HEK293 (cell line): ENCODE data around the gene SSBP2.

Source experiments
- CTCF ChIA-PET: fragments of 350-600 bp; formaldehyde crosslinking; extraction: SDS; loops from one replicate; lab custom pipeline; 2021; ENCODE audit warnings: antibody characterized with exemption; lab: Yijun Ruan, JAX
- POLR2A ChIA-PET: fragments of 300-600 bp; formaldehyde crosslinking; extraction: SDS; loops from one replicate; lab custom pipeline; 2020; ENCODE audit warnings: antibody characterized with exemption, inconsistent platforms; lab: Yijun Ruan, JAX
- H3K27ac ChIP-seq: fragments of 200-500 bp; sonication (Bioruptor generic); 2 replicates; pipeline ENCODE4 v1.5.1; 2014; ENCODE audit warnings: low read depth, low read length, control low read depth, inconsistent platforms; ENCODE audit errors: extremely low read depth
- H3K36me3 ChIP-seq, 2 experiments: fragments of 200-500 bp in 1 of 2; sonication (Bioruptor generic) in 1 of 2; 1 replicate in 1 of 2; 2 replicates in 1 of 2; pipeline ENCODE4 v1.5.1; 2014 to 2017; ENCODE audit warnings: inconsistent platforms in 2 of 2, low read length in 2 of 2; ENCODE audit not compliant: control insufficient read depth in 2 of 2, insufficient read depth in 1 of 2
- H3K4me1 ChIP-seq: fragments of 200-500 bp; sonication (Bioruptor generic); 2 replicates; pipeline ENCODE4 v1.5.1; 2014; ENCODE audit warnings: mild to moderate bottlenecking, low read length, inconsistent platforms; ENCODE audit not compliant: control insufficient read depth, insufficient read depth
- H3K4me3 ChIP-seq: 2 replicates; pipeline ENCODE4 v1.5.1; 2011; ENCODE audit warnings: low read depth, mild to moderate bottlenecking, control low read depth, low read length, moderate library complexity
- H3K9me3 ChIP-seq: fragments of 200-500 bp; sonication (Bioruptor generic); 2 replicates; pipeline ENCODE4 v1.5.1; 2014; ENCODE audit warnings: low read depth, low read length, inconsistent platforms; ENCODE audit not compliant: control insufficient read depth, insufficient read depth
- BCL11B ChIP-seq: fragments of 450-650 bp; formaldehyde crosslinking; IDR thresholded peaks from 2 replicates; pipeline ENCODE4 v1.5.1; 2016; ENCODE audit warnings: low read depth, missing biosample characterization, missing genetic modification characterization
- FEZF1 ChIP-seq: fragments of 450-650 bp; formaldehyde crosslinking; IDR thresholded peaks from 2 replicates; pipeline ENCODE4 v1.5.1; 2016; ENCODE audit warnings: missing biosample characterization, missing genetic modification characterization
- HOXC10 ChIP-seq: sonication (generic); formaldehyde crosslinking; IDR thresholded peaks from 2 replicates; pipeline ENCODE4 v1.8.1; 2023; ENCODE audit warnings: mild to moderate bottlenecking, missing genetic modification reagents
- SETDB1 ChIP-seq: IDR thresholded peaks from one replicate; pipeline ENCODE4 v1.6.1; 2017; ENCODE audit warnings: mild to moderate bottlenecking, low read length, moderate library complexity, mixed read lengths; ENCODE audit not compliant: insufficient read length
- TRIM28 ChIP-seq: IDR thresholded peaks from 2 replicates; pipeline ENCODE4 v1.6.1; 2011; ENCODE audit warnings: low read length, control low read depth, borderline replicate concordance
- ZBTB26 ChIP-seq: fragments of 450-650 bp; formaldehyde crosslinking; optimal IDR thresholded peaks from 2 replicates; pipeline ENCODE3; 2016; ENCODE audit warnings: missing biosample characterization, mild to moderate bottlenecking, missing genetic modification characterization
- ZEB2 ChIP-seq: fragments of 450-650 bp; formaldehyde crosslinking; IDR thresholded peaks from 2 replicates; pipeline ENCODE4 v1.5.1; 2016; ENCODE audit warnings: missing biosample characterization, missing genetic modification characterization
- ZFP41 ChIP-seq: fragments of 450-650 bp; formaldehyde crosslinking; IDR thresholded peaks from 2 replicates; pipeline ENCODE4 v1.5.1; 2016; ENCODE audit warnings: missing biosample characterization, missing genetic modification characterization, borderline replicate concordance
- ZIC2 ChIP-seq: fragments of 450-650 bp; formaldehyde crosslinking; IDR thresholded peaks from 2 replicates; pipeline ENCODE4 v1.5.1; 2016; ENCODE audit warnings: missing biosample characterization, missing genetic modification characterization
- ZNF10 ChIP-seq: fragments of 450-650 bp; formaldehyde crosslinking; IDR thresholded peaks from 2 replicates; pipeline ENCODE4 v1.5.1; 2017; ENCODE audit warnings: missing biosample characterization, missing genetic modification characterization
- ZNF114 ChIP-seq: fragments of 450-650 bp; formaldehyde crosslinking; IDR thresholded peaks from 2 replicates; pipeline ENCODE4 v1.5.0; 2017; ENCODE audit warnings: missing biosample characterization, missing genetic modification characterization
- ZNF140 ChIP-seq: fragments of 450-650 bp; formaldehyde crosslinking; IDR thresholded peaks from 2 replicates; pipeline ENCODE4 v1.5.1; 2016; ENCODE audit warnings: missing biosample characterization, missing genetic modification characterization
- ZNF157 ChIP-seq: fragments of 450-650 bp; formaldehyde crosslinking; IDR thresholded peaks from 2 replicates; pipeline ENCODE4 v1.5.1; 2016; ENCODE audit warnings: missing biosample characterization, missing genetic modification characterization
- ZNF16 ChIP-seq: fragments of 450-650 bp; formaldehyde crosslinking; IDR thresholded peaks from 2 replicates; pipeline ENCODE4 v1.5.1; 2016; ENCODE audit warnings: low read depth, missing biosample characterization, missing genetic modification characterization
- ZNF2 ChIP-seq: fragments of 450-650 bp; formaldehyde crosslinking; IDR thresholded peaks from 2 replicates; pipeline ENCODE4 v1.5.1; 2016; ENCODE audit warnings: missing biosample characterization, missing genetic modification characterization
- ZNF23 ChIP-seq: fragments of 450-650 bp; formaldehyde crosslinking; IDR thresholded peaks from 2 replicates; pipeline ENCODE4 v1.5.1; 2016; ENCODE audit warnings: missing biosample characterization, missing genetic modification characterization, borderline replicate concordance
- ZNF292 ChIP-seq: fragments of 450-650 bp; formaldehyde crosslinking; IDR thresholded peaks from 2 replicates; pipeline ENCODE4 v1.5.1; 2016; ENCODE audit warnings: low read depth, missing biosample characterization, missing genetic modification characterization, borderline replicate concordance
- ZNF324 ChIP-seq: fragments of 450-650 bp; formaldehyde crosslinking; IDR thresholded peaks from 2 replicates; pipeline ENCODE4 v1.5.1; 2016; ENCODE audit warnings: missing biosample characterization, missing genetic modification characterization
- ZNF433 ChIP-seq: fragments of 450-650 bp; formaldehyde crosslinking; IDR thresholded peaks from 2 replicates; pipeline ENCODE4 v1.5.1; 2016; ENCODE audit warnings: missing biosample characterization, missing genetic modification characterization, low read depth
- ZNF449 ChIP-seq: fragments of 450-650 bp; formaldehyde crosslinking; IDR thresholded peaks from 2 replicates; pipeline ENCODE4 v1.5.1; 2017; ENCODE audit warnings: missing biosample characterization, mild to moderate bottlenecking, missing genetic modification characterization, moderate library complexity
- ZNF521 ChIP-seq: fragments of 450-650 bp; formaldehyde crosslinking; IDR thresholded peaks from 2 replicates; pipeline ENCODE4 v1.5.1; 2017; ENCODE audit warnings: missing biosample characterization, mild to moderate bottlenecking, missing genetic modification characterization
- ZNF600 ChIP-seq: fragments of 450-650 bp; formaldehyde crosslinking; IDR thresholded peaks from 2 replicates; pipeline ENCODE4 v1.5.1; 2016; ENCODE audit warnings: missing biosample characterization, missing genetic modification characterization
- ZNF624 ChIP-seq: fragments of 450-650 bp; formaldehyde crosslinking; IDR thresholded peaks from 2 replicates; pipeline ENCODE4 v1.5.1; 2017; ENCODE audit warnings: missing biosample characterization, missing genetic modification characterization
- ZNF626 ChIP-seq: fragments of 450-650 bp; sonication (Bioruptor Pico); formaldehyde crosslinking; IDR thresholded peaks from 2 replicates; pipeline ENCODE4 v1.5.1; 2018; ENCODE audit warnings: missing biosample characterization, missing genetic modification characterization, inconsistent platforms
- ZNF629 ChIP-seq: fragments of 450-650 bp; formaldehyde crosslinking; IDR thresholded peaks from 2 replicates; pipeline ENCODE4 v1.5.1; 2017; ENCODE audit warnings: missing biosample characterization, missing genetic modification characterization
- ZNF701 ChIP-seq: fragments of 450-650 bp; formaldehyde crosslinking; IDR thresholded peaks from 2 replicates; pipeline ENCODE4 v1.5.1; 2016; ENCODE audit warnings: missing biosample characterization, missing genetic modification characterization
- ZNF76 ChIP-seq: fragments of 450-650 bp; formaldehyde crosslinking; IDR thresholded peaks from 2 replicates; pipeline ENCODE4; 2016; ENCODE audit warnings: low read depth, missing biosample characterization, missing genetic modification characterization, borderline replicate concordance
- ZNF776 ChIP-seq: fragments of 450-650 bp; formaldehyde crosslinking; IDR thresholded peaks from 2 replicates; pipeline ENCODE4 v1.5.0; 2017; ENCODE audit warnings: missing biosample characterization, missing genetic modification characterization, borderline replicate concordance
- ZSCAN30 ChIP-seq: fragments of 450-650 bp; IDR thresholded peaks from 2 replicates; pipeline ENCODE4 v1.5.1; 2018; ENCODE audit warnings: missing biosample characterization, mild to moderate bottlenecking, missing genetic modification characterization, moderate library complexity
- ZXDB ChIP-seq: fragments of 450-650 bp; formaldehyde crosslinking; IDR thresholded peaks from 2 replicates; pipeline ENCODE4 v1.5.1; 2016; ENCODE audit warnings: missing biosample characterization, missing genetic modification characterization
- TF ChIP-seq, protein P1 (sequence below): fragments of 450-650 bp; formaldehyde crosslinking; IDR thresholded peaks from 2 replicates; pipeline ENCODE4 v1.5.1; 2016; ENCODE audit warnings: missing biosample characterization, missing genetic modification characterization
- TF ChIP-seq, protein P2 (sequence below): fragments of 450-650 bp; formaldehyde crosslinking; IDR thresholded peaks from 2 replicates; pipeline ENCODE4 v1.5.1; 2016; ENCODE audit warnings: missing biosample characterization, missing genetic modification characterization

The SSBP2 gene

DNA sequence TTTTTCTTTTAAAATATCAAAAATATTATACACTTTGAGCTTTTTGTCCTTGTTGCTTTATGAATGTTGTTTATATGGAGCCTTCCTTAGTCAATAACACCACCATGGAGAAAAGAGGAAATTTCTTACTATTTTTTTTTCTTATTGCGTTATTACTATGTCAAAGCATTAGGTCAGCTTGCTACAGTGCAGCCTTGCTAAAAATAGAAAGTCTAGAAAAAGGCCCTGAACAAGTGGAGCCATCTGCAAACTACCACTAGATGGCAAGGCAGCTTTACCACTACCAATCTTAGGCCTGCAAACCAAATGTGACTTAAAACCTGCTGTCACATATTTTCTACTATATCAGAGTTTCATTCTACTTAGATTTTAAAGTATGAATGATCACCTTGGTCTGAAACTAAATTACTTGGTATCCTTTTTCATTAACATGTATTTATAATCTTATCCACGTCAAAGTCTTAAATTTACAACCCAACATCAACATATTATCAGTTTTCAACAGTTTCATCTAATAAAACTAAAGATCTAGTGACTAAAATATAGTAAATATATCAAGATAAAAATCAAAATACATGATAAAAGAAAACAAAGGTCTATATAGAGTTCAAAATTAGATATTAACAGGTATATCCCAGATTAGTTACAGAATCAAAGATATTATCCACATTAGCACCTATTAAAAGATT lies 243.9 kb downstream of the SSBP2 start:
- Histone ChIP-seq H3K36me3 (no peaks in the 10 kb centered on the region), H3K4me1 (no peaks in the 10 kb centered on the region), H3K27ac (no peak overlapping the region), H3K4me3 (no peak overlapping the region), H3K9me3 (no peaks in the 10 kb centered on the region)
- ChIA-PET POLR2A (interaction anchor here (1.6 kb wide), 1 partner anchor 244 kb away, joined by 6 read pairs; the partner anchor contains the start of gene SSBP2), CTCF (interaction anchor here (0.6 to 1.7 kb wide), 12 partner anchors 9 to 723 kb away, joined by 3 to 7 read pairs (median 3); no protein-coding TSS in a partner anchor)
- TF ChIP-seq ZSCAN30 (peak; percentile 79; the same call in 1 of the 2 replicates), ZNF776 (no peak), ZNF292 (tag by site-specific recombination) (no peak), ZFP41 (tag by site-specific recombination) (no peak), ZNF600 (tag by site-specific recombination) (no peak), ZNF449 (peak; percentile 14; the same call in 1 of the 2 replicates), ZNF626 (tag by site-specific recombination) (no peak), ZNF23 (tag by site-specific recombination) (no peak), ZNF624 (tag by site-specific recombination) (no peak), TRIM28 (no peak), ZNF10 (tag by site-specific recombination) (no peak), SETDB1 (no peak), ZNF76 (tag by site-specific recombination) (no peak), BCL11B (tag by site-specific recombination) (no peak), ZBTB26 (tag by site-specific recombination) (no peak), ZNF701 (tag by site-specific recombination) (no peak), ZXDB (tag by site-specific recombination) (no peak), ZNF16 (tag by site-specific recombination) (no peak), ZNF2 (tag by site-specific recombination) (no peak), ZNF114 (tag by site-specific recombination) (no peak), HOXC10 (no peak), ZNF433 (no peak), ZNF324 (tag by site-specific recombination) (no peak), FEZF1 (tag by site-specific recombination) (no peak), ZNF140 (tag by site-specific recombination) (no peak), ZNF521 (tag by site-specific recombination) (no peak), ZNF629 (tag by site-specific recombination) (peak; percentile 84), ZNF157 (tag by site-specific recombination) (no peak), ZEB2 (0 out of 2 replicates have a peak, but pooled peaks have one; percentile 18), ZIC2 (tag by site-specific recombination) (no peak)
- TF ChIP-seq, protein P1, sequence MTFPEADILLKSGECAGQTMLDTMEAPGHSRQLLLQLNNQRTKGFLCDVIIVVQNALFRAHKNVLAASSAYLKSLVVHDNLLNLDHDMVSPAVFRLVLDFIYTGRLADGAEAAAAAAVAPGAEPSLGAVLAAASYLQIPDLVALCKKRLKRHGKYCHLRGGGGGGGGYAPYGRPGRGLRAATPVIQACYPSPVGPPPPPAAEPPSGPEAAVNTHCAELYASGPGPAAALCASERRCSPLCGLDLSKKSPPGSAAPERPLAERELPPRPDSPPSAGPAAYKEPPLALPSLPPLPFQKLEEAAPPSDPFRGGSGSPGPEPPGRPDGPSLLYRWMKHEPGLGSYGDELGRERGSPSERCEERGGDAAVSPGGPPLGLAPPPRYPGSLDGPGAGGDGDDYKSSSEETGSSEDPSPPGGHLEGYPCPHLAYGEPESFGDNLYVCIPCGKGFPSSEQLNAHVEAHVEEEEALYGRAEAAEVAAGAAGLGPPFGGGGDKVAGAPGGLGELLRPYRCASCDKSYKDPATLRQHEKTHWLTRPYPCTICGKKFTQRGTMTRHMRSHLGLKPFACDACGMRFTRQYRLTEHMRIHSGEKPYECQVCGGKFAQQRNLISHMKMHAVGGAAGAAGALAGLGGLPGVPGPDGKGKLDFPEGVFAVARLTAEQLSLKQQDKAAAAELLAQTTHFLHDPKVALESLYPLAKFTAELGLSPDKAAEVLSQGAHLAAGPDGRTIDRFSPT (tag by site-specific recombination): no peak
- TF ChIP-seq, protein P2, sequence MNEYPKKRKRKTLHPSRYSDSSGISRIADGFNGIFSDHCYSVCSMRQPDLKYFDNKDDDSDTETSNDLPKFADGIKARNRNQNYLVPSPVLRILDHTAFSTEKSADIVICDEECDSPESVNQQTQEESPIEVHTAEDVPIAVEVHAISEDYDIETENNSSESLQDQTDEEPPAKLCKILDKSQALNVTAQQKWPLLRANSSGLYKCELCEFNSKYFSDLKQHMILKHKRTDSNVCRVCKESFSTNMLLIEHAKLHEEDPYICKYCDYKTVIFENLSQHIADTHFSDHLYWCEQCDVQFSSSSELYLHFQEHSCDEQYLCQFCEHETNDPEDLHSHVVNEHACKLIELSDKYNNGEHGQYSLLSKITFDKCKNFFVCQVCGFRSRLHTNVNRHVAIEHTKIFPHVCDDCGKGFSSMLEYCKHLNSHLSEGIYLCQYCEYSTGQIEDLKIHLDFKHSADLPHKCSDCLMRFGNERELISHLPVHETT (tag by site-specific recombination): no peak
